ENCODE data around the gene AHR. TPM values are rescaled to one million over a fixed set of nuclear protein-coding genes. Genes with fewer than 3 reads are reported as not detected.

Gene AHR
- total and polyA plus RNA-seq, 2 experiments from 2014 or later = 10.6 to 69.8 TPM

DNA sequence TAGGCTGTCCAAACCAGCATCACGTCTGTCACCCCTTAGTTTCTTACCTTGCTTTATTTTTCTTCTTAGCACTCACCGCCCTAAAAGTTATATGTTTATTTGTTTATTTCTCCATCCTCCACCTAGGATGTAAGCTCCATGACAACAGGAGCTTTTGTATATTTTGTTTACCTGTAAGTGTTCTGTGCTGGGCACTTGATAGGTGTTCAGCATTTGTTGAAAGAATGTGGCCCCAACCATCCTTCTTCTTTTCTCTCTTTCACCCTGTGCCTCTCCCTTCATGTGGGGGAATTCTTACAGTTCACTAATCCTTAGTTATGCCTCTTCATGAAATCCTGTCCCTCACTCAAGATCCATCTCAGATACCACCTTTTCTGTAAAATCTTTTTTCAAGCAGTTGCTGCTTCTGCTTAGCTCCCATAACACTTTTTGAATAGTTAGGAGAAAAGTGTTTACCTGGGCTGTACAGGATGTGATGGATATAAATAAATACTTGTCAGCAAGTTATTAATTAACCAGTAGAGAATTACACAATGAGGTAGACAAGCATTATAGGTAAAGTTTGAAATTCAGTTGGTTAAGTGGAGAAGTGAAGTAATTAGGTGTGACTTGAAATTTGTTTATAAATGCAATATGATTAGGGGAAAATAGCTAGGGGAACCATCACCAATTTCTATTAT is 9.7 kb downstream of the AHR start:
- no peaks in the 10 kb centered on the region for H3K36me3 ChIP-seq (replicated peaks; ENCODE audit: insufficient read depth, low read depth)
- H3K79me2 ChIP-seq = peaks cover 99% of the 10 kb centered on the region
- 80% methylated on average over 2 of the region's 2 CpGs for WGBS (ENCODE audit: low lambda C conversion rate, missing lambda C conversion rate)
- peaks cover 19% of the 10 kb centered on the region for H4K20me1 ChIP-seq (ENCODE audit: insufficient read depth, poor library complexity, severe bottlenecking)
- no peaks in the 10 kb centered on the region for H3K9me3 ChIP-seq (ENCODE audit: low read depth)
- no peak overlapping the region for H2AFZ ChIP-seq
- H3K4me2 ChIP-seq = peak overlapping the region; percentile 67
- peak overlapping the region; percentile 41 for H3K27ac ChIP-seq
- H3K4me1 ChIP-seq (ENCODE audit: insufficient read depth) = peaks cover 28% of the 10 kb centered on the region
- no peak for DNase-seq (ENCODE audit: low spot score)
- no peaks in the 10 kb centered on the region for H3K27me3 ChIP-seq
- no peaks in the 10 kb centered on the region for H3K9me2 ChIP-seq (replicated peaks; ENCODE audit: insufficient read depth)
- TF ChIP-seq EZH2 (IDR thresholded peaks at IDR 0.05; ENCODE audit: borderline replicate concordance) = no peak
- no peak overlapping the region for H3K4me3 ChIP-seq

DNA sequence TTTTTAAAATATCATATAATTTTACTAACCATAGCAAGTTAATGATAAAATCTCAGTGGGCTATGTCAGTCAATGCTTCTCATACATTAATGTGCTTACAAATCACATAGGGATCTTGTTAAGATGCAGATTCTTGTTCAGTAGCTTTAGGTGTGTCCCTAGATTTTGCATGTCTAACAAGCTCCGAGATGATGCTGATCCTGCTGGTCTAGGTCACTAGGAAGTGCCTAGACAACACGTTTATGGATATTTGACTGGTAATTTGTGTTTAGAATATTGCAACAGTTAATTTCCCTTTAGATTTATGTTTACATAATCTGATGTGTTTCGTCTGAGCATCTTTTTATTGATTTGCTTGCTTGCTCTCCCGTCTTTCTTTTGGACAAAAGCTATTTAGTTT is 12.7 kb downstream of the AHR start:
- peaks cover 27% of the 10 kb centered on the region for H3K4me1 ChIP-seq (ENCODE audit: insufficient read depth)
- TF ChIP-seq EZH2 (IDR thresholded peaks at IDR 0.05; ENCODE audit: borderline replicate concordance) = no peak
- TF ChIP-seq, protein P1, sequence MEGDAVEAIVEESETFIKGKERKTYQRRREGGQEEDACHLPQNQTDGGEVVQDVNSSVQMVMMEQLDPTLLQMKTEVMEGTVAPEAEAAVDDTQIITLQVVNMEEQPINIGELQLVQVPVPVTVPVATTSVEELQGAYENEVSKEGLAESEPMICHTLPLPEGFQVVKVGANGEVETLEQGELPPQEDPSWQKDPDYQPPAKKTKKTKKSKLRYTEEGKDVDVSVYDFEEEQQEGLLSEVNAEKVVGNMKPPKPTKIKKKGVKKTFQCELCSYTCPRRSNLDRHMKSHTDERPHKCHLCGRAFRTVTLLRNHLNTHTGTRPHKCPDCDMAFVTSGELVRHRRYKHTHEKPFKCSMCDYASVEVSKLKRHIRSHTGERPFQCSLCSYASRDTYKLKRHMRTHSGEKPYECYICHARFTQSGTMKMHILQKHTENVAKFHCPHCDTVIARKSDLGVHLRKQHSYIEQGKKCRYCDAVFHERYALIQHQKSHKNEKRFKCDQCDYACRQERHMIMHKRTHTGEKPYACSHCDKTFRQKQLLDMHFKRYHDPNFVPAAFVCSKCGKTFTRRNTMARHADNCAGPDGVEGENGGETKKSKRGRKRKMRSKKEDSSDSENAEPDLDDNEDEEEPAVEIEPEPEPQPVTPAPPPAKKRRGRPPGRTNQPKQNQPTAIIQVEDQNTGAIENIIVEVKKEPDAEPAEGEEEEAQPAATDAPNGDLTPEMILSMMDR (IDR thresholded peaks at IDR 0.05; ENCODE audit: poor library complexity) = no peak
- TF ChIP-seq EZH2phosphoT487 (IDR thresholded peaks at IDR 0.05; ENCODE audit: low read depth, severe bottlenecking, unreplicated experiment) = no peak
- H4K20me1 ChIP-seq (ENCODE audit: insufficient read depth, poor library complexity, severe bottlenecking) = peaks cover 13% of the 10 kb centered on the region
- DNase-seq (ENCODE audit: low spot score) = no peak
- peaks cover 3% of the 10 kb centered on the region for H3K36me3 ChIP-seq (replicated peaks; ENCODE audit: insufficient read depth, low read depth)
- WGBS (ENCODE audit: low lambda C conversion rate, missing lambda C conversion rate) = 90% methylated on average over 4 of the region's 4 CpGs
- no peak overlapping the region for H3K4me2 ChIP-seq
- no peak overlapping the region for H3K27ac ChIP-seq
- no peak overlapping the region for H3K4me3 ChIP-seq
- no peaks in the 10 kb centered on the region for H3K27me3 ChIP-seq
- H2AFZ ChIP-seq = no peak overlapping the region
- no peaks in the 10 kb centered on the region for H3K9me2 ChIP-seq (replicated peaks; ENCODE audit: insufficient read depth)
- H3K79me2 ChIP-seq = peaks cover 96% of the 10 kb centered on the region
- no peaks in the 10 kb centered on the region for H3K9me3 ChIP-seq (ENCODE audit: low read depth)

DNA sequence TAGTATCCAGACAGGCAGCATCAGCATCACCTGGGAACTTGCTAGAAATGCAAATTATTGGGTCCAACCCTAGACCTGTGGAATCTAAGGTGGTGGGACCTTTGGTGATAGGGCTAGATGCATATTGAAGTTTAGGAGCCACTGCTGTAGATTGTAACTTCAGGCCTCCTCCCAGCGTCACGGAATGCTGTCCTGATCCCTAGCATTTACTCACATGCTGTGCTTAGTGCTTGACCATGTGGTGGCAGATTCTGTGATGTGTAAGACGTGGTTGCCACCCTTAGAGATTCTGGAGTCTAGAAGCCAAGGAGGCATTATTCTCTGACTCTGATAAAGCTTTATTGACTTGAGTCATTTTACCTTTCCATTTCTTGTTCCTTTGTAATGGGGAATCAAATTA is 13.5 kb downstream of the AHR start:
- Histone ChIP-seq H3K36me3 (replicated peaks; ENCODE audit: insufficient read depth, low read depth) (peaks cover 3% of the 10 kb centered on the region), H3K27ac (no peak overlapping the region), H3K9me2 (replicated peaks; ENCODE audit: insufficient read depth) (no peaks in the 10 kb centered on the region), H3K4me3 (no peak overlapping the region), H3K4me2 (no peak overlapping the region), H4K20me1 (ENCODE audit: insufficient read depth, poor library complexity, severe bottlenecking) (peaks cover 8% of the 10 kb centered on the region), H2AFZ (no peak overlapping the region), H3K9me3 (ENCODE audit: low read depth) (no peaks in the 10 kb centered on the region), H3K27me3 (no peaks in the 10 kb centered on the region), H3K79me2 (peaks cover 96% of the 10 kb centered on the region), H3K4me1 (ENCODE audit: insufficient read depth) (peaks cover 19% of the 10 kb centered on the region)
- TF ChIP-seq EZH2 (IDR thresholded peaks at IDR 0.05; ENCODE audit: borderline replicate concordance) = no peak
- TF ChIP-seq EZH2phosphoT487 (IDR thresholded peaks at IDR 0.05; ENCODE audit: low read depth, severe bottlenecking, unreplicated experiment) = no peak
- TF ChIP-seq, protein P1 (IDR thresholded peaks at IDR 0.05; ENCODE audit: poor library complexity) = no peak
- no peak for DNase-seq (ENCODE audit: low spot score)
- 66% methylated on average over 3 of the region's 3 CpGs for WGBS (ENCODE audit: low lambda C conversion rate, missing lambda C conversion rate)

DNA sequence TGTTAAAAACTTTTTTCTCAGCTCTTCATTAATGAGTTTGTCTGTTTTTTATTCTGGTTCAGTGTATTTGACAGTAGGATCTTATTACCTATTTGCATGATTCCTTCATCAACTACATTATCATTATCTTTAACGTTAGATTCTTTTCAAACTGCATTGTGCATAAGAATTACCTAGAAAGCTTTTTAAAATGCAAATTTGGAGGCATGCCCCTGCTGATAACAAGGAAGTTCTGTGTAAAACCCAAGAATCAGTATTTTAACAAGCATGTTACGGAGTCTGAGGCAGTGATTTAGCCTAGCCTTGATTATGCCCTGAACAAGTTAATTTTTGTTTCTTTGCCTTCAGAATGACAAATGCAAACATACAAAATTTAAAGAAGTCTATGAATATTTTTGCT is 14.2 kb downstream of the AHR start:
- peaks cover 96% of the 10 kb centered on the region for H3K79me2 ChIP-seq
- no peak overlapping the region for H3K4me3 ChIP-seq
- H3K4me2 ChIP-seq = no peak overlapping the region
- no peaks in the 10 kb centered on the region for H3K27me3 ChIP-seq
- no peaks in the 10 kb centered on the region for H3K9me3 ChIP-seq (ENCODE audit: low read depth)
- no peak for DNase-seq (ENCODE audit: low spot score)
- TF ChIP-seq EZH2 (IDR thresholded peaks at IDR 0.05; ENCODE audit: borderline replicate concordance) (no peak), EZH2phosphoT487 (IDR thresholded peaks at IDR 0.05; ENCODE audit: low read depth, severe bottlenecking, unreplicated experiment) (no peak)
- TF ChIP-seq, protein P1 (IDR thresholded peaks at IDR 0.05; ENCODE audit: poor library complexity) = no peak
- H3K27ac ChIP-seq = no peak overlapping the region
- H3K9me2 ChIP-seq (replicated peaks; ENCODE audit: insufficient read depth) = no peaks in the 10 kb centered on the region
- H2AFZ ChIP-seq = no peak overlapping the region
- H3K4me1 ChIP-seq (ENCODE audit: insufficient read depth) = peaks cover 13% of the 10 kb centered on the region
- 79% methylated on average over 2 of the region's 2 CpGs for WGBS (ENCODE audit: low lambda C conversion rate, missing lambda C conversion rate)
- H3K36me3 ChIP-seq (replicated peaks; ENCODE audit: insufficient read depth, low read depth) = peaks cover 3% of the 10 kb centered on the region
- peaks cover 8% of the 10 kb centered on the region for H4K20me1 ChIP-seq (ENCODE audit: insufficient read depth, poor library complexity, severe bottlenecking)
